ENCODE measurements around the gene CNIH3. TPM values are rescaled to one million over a fixed set of nuclear protein-coding genes. Genes with fewer than 3 reads are reported as not detected.

CNIH3 gene
- total RNA-seq, 4 donors from 2014 or later, result not detected

DNA sequence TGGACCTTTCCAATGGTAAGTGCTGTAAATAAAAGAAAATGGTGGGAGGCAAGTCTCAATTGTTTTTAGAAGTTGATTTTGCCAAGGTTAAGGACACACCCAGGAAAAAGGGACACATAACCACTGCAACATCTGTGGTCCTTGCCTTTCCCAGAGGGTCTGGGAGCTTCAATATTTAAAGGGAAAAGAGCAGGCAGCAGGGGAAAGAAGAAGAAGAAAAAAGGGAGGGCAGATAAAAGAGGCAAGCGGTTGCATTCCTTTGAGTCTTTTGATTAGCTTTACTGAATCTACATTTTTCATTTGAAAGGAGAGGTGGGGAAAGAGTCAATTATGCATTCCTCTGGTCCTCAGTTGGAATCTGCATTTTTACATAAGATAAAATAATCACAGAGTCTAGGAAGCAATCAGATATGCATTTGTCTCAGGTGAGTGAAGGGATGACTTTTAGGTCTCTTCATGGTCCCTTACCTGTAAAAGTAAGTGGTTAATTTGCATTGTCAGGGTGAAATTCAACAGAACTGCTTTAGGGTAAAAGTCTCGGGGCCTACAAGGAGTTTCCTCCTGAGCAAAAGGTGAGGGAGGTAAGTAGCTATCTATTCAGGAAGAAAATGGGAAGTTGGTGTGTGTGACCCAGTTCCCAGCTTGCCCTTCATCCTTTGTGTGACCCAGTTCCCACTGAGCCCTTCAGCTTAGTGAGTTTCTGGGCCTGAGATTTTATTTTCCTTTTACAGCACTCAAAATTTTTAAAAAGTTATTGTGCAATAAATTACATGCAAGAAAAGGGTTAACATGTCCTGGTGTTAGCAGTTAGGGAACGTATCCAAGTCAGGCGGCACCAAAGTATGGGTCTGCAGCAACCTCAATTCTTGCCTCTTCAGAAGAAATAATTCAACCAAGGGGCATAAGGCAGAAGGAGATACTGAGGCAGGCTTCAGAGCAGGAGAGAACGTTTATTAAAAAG, 8.6 kb upstream of the CNIH3 start:
- no peak overlapping the region for H3K27ac ChIP-seq
- H3K4me3 ChIP-seq, result no peak overlapping the region
- no peaks in the 10 kb centered on the region for H3K4me1 ChIP-seq
- DNase-seq, result no peak
- no peaks in the 10 kb centered on the region for H3K27me3 ChIP-seq
- no peaks in the 10 kb centered on the region for H3K36me3 ChIP-seq
- TF ChIP-seq POLR2A (IDR thresholded peaks at IDR 0.05), result no peak
- TF ChIP-seq, protein P1, sequence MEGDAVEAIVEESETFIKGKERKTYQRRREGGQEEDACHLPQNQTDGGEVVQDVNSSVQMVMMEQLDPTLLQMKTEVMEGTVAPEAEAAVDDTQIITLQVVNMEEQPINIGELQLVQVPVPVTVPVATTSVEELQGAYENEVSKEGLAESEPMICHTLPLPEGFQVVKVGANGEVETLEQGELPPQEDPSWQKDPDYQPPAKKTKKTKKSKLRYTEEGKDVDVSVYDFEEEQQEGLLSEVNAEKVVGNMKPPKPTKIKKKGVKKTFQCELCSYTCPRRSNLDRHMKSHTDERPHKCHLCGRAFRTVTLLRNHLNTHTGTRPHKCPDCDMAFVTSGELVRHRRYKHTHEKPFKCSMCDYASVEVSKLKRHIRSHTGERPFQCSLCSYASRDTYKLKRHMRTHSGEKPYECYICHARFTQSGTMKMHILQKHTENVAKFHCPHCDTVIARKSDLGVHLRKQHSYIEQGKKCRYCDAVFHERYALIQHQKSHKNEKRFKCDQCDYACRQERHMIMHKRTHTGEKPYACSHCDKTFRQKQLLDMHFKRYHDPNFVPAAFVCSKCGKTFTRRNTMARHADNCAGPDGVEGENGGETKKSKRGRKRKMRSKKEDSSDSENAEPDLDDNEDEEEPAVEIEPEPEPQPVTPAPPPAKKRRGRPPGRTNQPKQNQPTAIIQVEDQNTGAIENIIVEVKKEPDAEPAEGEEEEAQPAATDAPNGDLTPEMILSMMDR (IDR thresholded peaks at IDR 0.05), result no peak
- H3K9me3 ChIP-seq, result peaks cover 0 to 5% (median 0%) of the 10 kb centered on the region in 4 donors

- Histone ChIP-seq H3K9me3 (peaks cover 0 to 5% (median 0%) of the 10 kb centered on the region in 4 donors), H3K36me3 (no peaks in the 10 kb centered on the region), H3K27me3 (no peaks in the 10 kb centered on the region), H3K4me3 (no peak overlapping the region), H3K27ac (no peak overlapping the region), H3K4me1 (no peaks in the 10 kb centered on the region)
- TF ChIP-seq POLR2A (IDR thresholded peaks at IDR 0.05), result no peak
- TF ChIP-seq, protein P1 (IDR thresholded peaks at IDR 0.05), result no peak
- no peak for DNase-seq
These were observed 6.8 kb upstream of the CNIH3 start for GRCh38 chr1:224609333-224609732.

GRCh38 chr1:224612246-224612645, 3.9 kb upstream of the CNIH3 start:
- TF ChIP-seq, protein P1 (IDR thresholded peaks at IDR 0.05), result no peak
- TF ChIP-seq POLR2A (IDR thresholded peaks at IDR 0.05), result no peak
- DNase-seq, result no peak
- H3K27ac ChIP-seq, result no peak overlapping the region

DNA sequence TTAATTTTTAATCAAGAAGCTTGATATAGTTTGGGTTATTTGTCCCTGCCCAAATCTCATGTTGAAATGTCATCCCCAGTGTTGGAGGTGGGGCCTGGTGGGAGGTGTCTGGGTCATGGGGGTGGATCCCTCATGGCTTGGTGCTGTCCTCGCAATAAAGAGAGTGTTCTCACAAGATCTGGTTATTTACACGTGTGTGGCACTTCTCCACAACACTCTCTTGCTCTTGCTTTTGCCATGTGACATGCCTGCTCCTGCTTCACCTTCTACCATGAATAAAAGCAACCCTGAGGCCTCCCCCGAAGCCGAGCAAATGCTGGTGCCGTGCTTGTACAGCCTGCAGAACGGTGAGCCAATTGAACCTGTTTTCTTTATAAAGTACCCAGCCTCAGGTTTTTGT, 2.6 kb upstream of the CNIH3 start:
- no peak overlapping the region for H3K27ac ChIP-seq
- DNase-seq, result no peak
- TF ChIP-seq, protein P1 (IDR thresholded peaks at IDR 0.05), result no peak
- no peak for TF ChIP-seq POLR2A (IDR thresholded peaks at IDR 0.05)
- H3K4me1 ChIP-seq, result peaks cover 0 to 21% (median 6%) of the 10 kb centered on the region in 4 donors
- no peaks in the 10 kb centered on the region for H3K36me3 ChIP-seq
- no peaks in the 10 kb centered on the region for H3K9me3 ChIP-seq
- peaks cover 0 to 12% of the 10 kb centered on the region in 2 donors for H3K27me3 ChIP-seq
- H3K4me3 ChIP-seq, result no peak overlapping the region

More at GRCh38 chr1:224612246-224612645, 3.9 kb upstream of the CNIH3 start:
- Histone ChIP-seq H3K4me3 (no peak overlapping the region), H3K36me3 (no peaks in the 10 kb centered on the region), H3K4me1 (peaks cover 0 to 16% (median 6%) of the 10 kb centered on the region in 4 donors), H3K9me3 (no peaks in the 10 kb centered on the region), H3K27me3 (peaks cover 0 to 9% of the 10 kb centered on the region in 2 donors)

- Histone ChIP-seq H3K4me1 (peaks cover 0 to 21% (median 6%) of the 10 kb centered on the region in 4 donors), H3K27ac (no peak overlapping the region), H3K27me3 (peaks cover 0 to 12% of the 10 kb centered on the region in 2 donors), H3K36me3 (no peaks in the 10 kb centered on the region), H3K4me3 (peak overlapping the region; percentile 18 to 48 (median 34)), H3K9me3 (no peaks in the 10 kb centered on the region)
- no peak for DNase-seq
- TF ChIP-seq, protein P1 (IDR thresholded peaks at IDR 0.05), result no peak
- no peak for TF ChIP-seq POLR2A (IDR thresholded peaks at IDR 0.05)
These were observed 766 bp downstream of the CNIH3 start for GRCh38 chr1:224616756-224617409.
